ENCODE data around the gene MRGPRD.

GRCh38 chr11:68948496-68948895, 32.3 kb downstream of the MRGPRD start:
- TF ChIP-seq, protein P1, sequence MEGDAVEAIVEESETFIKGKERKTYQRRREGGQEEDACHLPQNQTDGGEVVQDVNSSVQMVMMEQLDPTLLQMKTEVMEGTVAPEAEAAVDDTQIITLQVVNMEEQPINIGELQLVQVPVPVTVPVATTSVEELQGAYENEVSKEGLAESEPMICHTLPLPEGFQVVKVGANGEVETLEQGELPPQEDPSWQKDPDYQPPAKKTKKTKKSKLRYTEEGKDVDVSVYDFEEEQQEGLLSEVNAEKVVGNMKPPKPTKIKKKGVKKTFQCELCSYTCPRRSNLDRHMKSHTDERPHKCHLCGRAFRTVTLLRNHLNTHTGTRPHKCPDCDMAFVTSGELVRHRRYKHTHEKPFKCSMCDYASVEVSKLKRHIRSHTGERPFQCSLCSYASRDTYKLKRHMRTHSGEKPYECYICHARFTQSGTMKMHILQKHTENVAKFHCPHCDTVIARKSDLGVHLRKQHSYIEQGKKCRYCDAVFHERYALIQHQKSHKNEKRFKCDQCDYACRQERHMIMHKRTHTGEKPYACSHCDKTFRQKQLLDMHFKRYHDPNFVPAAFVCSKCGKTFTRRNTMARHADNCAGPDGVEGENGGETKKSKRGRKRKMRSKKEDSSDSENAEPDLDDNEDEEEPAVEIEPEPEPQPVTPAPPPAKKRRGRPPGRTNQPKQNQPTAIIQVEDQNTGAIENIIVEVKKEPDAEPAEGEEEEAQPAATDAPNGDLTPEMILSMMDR (conservative IDR thresholded peaks at IDR 0.05 in 1 of 2, IDR thresholded peaks at IDR 0.05 in 1 of 2; ENCODE audit: extremely low read depth in 1 of 2, insufficient read depth in 1 of 2, low read depth in 1 of 2, low read length in 2 of 2), result no peak
- TF ChIP-seq EZH2 (IDR thresholded peaks at IDR 0.05; ENCODE audit: borderline replicate concordance, low read length), result no peak

All from mammary epithelial cell (primary cell).